ACC112 (cell line): Measurements from ENCODE around the gene MMP15.
"Not testable (repeated sequence)": the region's sequence is repeated elsewhere in the genome, so short reads cannot be mapped to it uniquely, and the experiment has no call there.

Experiments
- H2AFZ ChIP-seq: fragments of 200-600 bp; sonication (generic); one replicate; pipeline ENCODE4 v1.6.0; 2017; ENCODE audit warnings: antibody characterized with exemption, low read length; ENCODE audit not compliant: unreplicated experiment
- H3K27ac ChIP-seq: fragments of 200-600 bp; sonication (generic); 2 replicates; pipeline ENCODE4 v1.5.1; 2014; ENCODE audit warnings: low read depth, mild to moderate bottlenecking, antibody characterized with exemption, low read length, moderate library complexity
- H3K27me3 ChIP-seq: fragments of 200-600 bp; sonication (generic); 2 replicates; pipeline ENCODE4 v1.6.1; 2014; ENCODE audit warnings: mild to moderate bottlenecking, antibody characterized with exemption, low read length, moderate library complexity, mixed read lengths; ENCODE audit not compliant: insufficient read depth
- H3K36me3 ChIP-seq: fragments of 200-600 bp; sonication (generic); 2 replicates; pipeline ENCODE4 v1.6.1; 2016; ENCODE audit warnings: mild to moderate bottlenecking, antibody characterized with exemption, low read length, moderate library complexity, mixed read lengths; ENCODE audit not compliant: insufficient read depth
- H3K4me1 ChIP-seq: fragments of 200-600 bp; sonication (generic); one replicate; pipeline ENCODE4 v1.6.1; 2016; ENCODE audit warnings: low read length, mixed read lengths; ENCODE audit not compliant: insufficient read depth, unreplicated experiment, control insufficient read depth
- H3K4me3 ChIP-seq: fragments of 200-600 bp; sonication (generic); 2 replicates; pipeline ENCODE4 v1.5.1; 2014; ENCODE audit warnings: mild to moderate bottlenecking, low read depth, low read length
- H3K79me2 ChIP-seq: fragments of 200-600 bp; sonication (generic); one replicate; pipeline ENCODE4 v1.6.0; 2016; ENCODE audit warnings: low read length; ENCODE audit not compliant: control insufficient read depth, unreplicated experiment, insufficient read depth

The MMP15 gene

GRCh38 chr16:58090396-58090795, 64.8 kb downstream of the MMP15 start:
- not testable (repeated sequence) for H3K79me2 ChIP-seq, H3K4me3 ChIP-seq, H3K4me1 ChIP-seq, H3K27ac ChIP-seq, H3K36me3 ChIP-seq, H2AFZ ChIP-seq
- H3K27me3 ChIP-seq: peaks cover 25% of the 10 kb centered on the region

GRCh38 chr16:58094026-58094425, 68.5 kb downstream of the MMP15 start:
- Histone ChIP-seq H3K4me3 (no peak overlapping the region), H3K4me1 (peaks cover 20% of the 10 kb centered on the region), H2AFZ (no peak overlapping the region), H3K36me3 (no peaks in the 10 kb centered on the region), H3K79me2 (no peaks in the 10 kb centered on the region), H3K27ac (no peak overlapping the region), H3K27me3 (peaks cover 25% of the 10 kb centered on the region)

- no peak overlapping the region for H3K4me3 ChIP-seq
- peaks cover 25% of the 10 kb centered on the region for H3K27me3 ChIP-seq
- no peak overlapping the region for H2AFZ ChIP-seq
- no peaks in the 10 kb centered on the region for H3K36me3 ChIP-seq
- no peak overlapping the region for H3K27ac ChIP-seq
- H3K4me1 ChIP-seq: peaks cover 20% of the 10 kb centered on the region
- no peaks in the 10 kb centered on the region for H3K79me2 ChIP-seq
Observed at GRCh38 chr16:58094791-58095574, 69.4 kb downstream of the MMP15 start.

DNA sequence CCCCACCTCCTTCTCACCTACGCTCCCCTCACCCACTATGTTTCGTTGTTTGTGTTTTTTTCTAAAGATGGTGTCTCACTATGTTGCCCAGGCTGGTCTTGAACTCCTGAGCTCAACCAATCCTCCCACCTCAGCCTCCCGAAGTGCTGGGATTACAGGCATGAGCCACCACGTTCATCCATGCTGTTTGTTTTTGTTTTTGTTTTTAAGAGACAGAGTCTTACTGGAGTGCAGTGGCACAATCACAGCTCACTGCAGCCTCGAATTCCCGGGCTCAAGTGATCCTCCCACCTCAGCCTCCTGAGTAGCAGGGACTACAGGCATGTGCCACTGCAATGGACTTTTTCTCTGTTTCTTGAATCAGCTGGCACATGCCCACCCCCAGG, 70.0 kb downstream of the MMP15 start:
- not testable (repeated sequence) for H3K36me3 ChIP-seq, H3K27ac ChIP-seq, H2AFZ ChIP-seq, H3K4me3 ChIP-seq, H3K79me2 ChIP-seq
- peaks cover 25% of the 10 kb centered on the region for H3K27me3 ChIP-seq
- H3K4me1 ChIP-seq: peaks cover 20% of the 10 kb centered on the region

GRCh38 chr16:58096249-58096648, 70.7 kb downstream of the MMP15 start:
- H3K4me3 ChIP-seq: no peak overlapping the region
- H3K79me2 ChIP-seq: no peaks in the 10 kb centered on the region
- H3K27ac ChIP-seq: no peak overlapping the region
- H3K4me1 ChIP-seq: peaks cover 20% of the 10 kb centered on the region
- peaks cover 25% of the 10 kb centered on the region for H3K27me3 ChIP-seq
- H2AFZ ChIP-seq: no peak overlapping the region
- H3K36me3 ChIP-seq: no peaks in the 10 kb centered on the region
